NT2/D1 (cell line): ENCODE data around the gene SPDYE4.

Source experiments
- SUZ12 ChIP-seq: IDR thresholded peaks from 2 replicates; pipeline ENCODE4 v1.6.1; 2011; ENCODE audit not compliant: insufficient read length, insufficient read depth; ENCODE audit errors: extremely low read depth
- YY1 ChIP-seq: IDR thresholded peaks from 2 replicates; pipeline ENCODE4 v1.6.1; 2011; ENCODE audit not compliant: insufficient read length, insufficient read depth
- ZNF274 ChIP-seq: IDR thresholded peaks from 2 replicates; pipeline ENCODE4 v1.6.1; 2011; ENCODE audit warnings: mild to moderate bottlenecking, low read depth, low read length

GRCh38 chr17:8710813-8711212, 47.5 kb downstream of the SPDYE4 start:
- TF ChIP-seq ZNF274 (no peak), SUZ12 (no peak), YY1 (no peak)
